Cortex of kidney (tissue), 1 donor: Measurements from ENCODE around the gene CLSTN2.

ENCODE experiments used
- DNase-seq: peaks from one replicate; lab custom pipeline; 2025; lab: John Stamatoyannopoulos, UW

The CLSTN2 gene

DNA sequence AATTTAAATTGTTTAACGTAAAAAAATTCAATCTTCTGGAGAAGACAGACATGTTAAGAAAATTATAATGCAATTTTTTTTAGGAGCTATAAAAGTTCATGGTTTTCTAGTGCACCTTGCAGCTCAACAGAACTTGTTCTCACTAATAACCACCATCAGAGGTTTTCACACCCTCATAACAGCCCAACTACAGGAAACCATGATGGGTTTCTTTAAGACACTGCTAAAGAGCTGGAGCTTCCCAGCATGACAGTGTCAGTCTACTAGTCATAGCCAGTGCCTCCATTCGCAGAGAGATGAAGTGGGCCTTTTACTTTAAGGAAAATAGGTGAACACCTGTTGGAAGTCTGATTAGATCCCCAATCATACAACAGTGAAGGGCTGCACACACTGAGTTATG is 518.8 kb downstream of the CLSTN2 start:
- DNase-seq = no peak

GRCh38 chr3:140455521-140456214 is 520.7 kb downstream of the CLSTN2 start:
- DNase-seq = no peak

GRCh38 chr3:140456974-140457373 is 522.0 kb downstream of the CLSTN2 start:
- DNase-seq = no peak

DNA sequence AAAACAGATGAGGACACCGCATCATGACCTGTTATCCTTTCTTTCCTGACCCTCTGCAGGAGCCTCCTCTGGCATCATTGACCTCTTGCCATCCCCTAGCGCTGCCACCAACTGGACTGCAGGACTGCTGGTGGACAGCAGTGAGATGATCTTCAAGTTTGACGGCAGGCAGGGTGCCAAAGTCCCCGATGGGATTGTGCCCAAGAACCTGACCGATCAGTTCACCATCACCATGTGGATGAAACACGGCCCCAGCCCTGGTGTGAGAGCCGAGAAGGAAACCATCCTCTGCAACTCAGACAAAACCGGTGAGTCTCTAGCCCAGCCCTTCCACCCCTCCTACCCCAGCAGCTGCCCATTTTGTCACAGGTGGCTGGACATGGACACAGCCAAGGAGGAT is 524.5 kb downstream of the CLSTN2 start:
- no peak for DNase-seq

DNA sequence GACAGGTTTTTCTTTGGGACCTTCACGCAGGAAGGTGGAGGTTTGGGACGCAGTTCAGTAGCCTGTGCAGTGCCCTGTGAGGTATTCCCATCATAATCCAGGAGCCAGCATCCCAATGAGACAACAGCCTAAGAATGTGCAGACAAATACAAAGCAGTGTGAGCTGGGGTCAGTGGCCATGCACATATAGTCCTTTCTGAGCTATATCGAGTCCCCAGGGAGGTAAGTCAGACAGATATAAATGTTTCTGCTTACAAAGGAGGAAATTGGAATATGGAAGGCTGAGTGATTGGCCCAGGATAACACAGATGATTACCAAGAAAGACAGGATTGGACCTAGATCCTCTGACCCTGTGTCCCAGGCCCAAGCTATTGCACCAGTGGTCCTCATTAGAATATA is 526.3 kb downstream of the CLSTN2 start:
- DNase-seq = no peak

GRCh38 chr3:140463355-140463754 is 528.4 kb downstream of the CLSTN2 start:
- DNase-seq = no peak

GRCh38 chr3:140465988-140466387 is 531.0 kb downstream of the CLSTN2 start:
- no peak for DNase-seq

- DNase-seq = no peak
These were observed 531.5 kb downstream of the CLSTN2 start for GRCh38 chr3:140466535-140466934.

DNA sequence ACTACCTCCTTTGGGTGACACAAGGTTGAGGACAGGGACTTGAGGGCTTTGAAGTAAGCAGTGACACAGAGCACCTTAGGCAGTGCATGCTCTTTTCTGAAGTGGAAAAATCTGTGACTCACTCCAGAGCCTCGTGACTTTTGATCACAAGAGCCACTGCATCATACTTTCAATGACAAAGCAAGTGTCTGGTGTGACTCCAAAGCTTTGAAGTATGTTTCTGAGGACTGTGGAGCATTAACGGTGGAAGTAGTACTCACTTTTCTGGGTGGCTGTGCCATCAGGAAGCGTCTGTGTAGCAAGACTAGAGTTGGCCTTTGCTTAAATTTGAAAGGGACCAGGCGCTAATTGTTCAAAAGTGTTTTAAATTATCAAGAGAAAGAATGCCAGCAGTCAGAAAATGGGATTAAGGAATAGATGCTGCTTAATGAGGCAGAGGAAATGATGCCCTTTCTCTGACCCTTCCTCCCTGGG is 532.2 kb downstream of the CLSTN2 start:
- no peak for DNase-seq

GRCh38 chr3:140467796-140468315 is 532.9 kb downstream of the CLSTN2 start:
- no peak for DNase-seq

DNA sequence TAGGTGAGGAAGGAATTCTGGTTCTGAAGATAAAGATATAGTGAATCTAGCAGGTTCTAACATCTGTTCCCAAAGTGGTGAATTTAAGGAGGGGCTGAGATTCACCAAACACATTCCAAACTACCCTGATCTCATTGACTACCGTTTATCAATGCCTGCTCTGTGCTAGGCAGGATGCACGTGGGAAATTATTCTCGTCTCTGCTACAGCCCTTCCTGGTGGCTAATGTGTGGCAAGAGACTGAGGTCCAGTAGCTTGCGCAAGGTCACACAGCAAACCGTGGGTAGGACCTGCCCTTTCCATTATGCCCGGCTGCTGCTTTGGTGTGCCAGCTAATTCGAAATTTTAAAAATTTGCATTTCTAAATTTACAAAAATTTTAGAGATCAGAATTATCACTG is 533.4 kb downstream of the CLSTN2 start:
- DNase-seq = no peak

GRCh38 chr3:140469491-140469890 is 534.5 kb downstream of the CLSTN2 start:
- DNase-seq = no peak

DNA sequence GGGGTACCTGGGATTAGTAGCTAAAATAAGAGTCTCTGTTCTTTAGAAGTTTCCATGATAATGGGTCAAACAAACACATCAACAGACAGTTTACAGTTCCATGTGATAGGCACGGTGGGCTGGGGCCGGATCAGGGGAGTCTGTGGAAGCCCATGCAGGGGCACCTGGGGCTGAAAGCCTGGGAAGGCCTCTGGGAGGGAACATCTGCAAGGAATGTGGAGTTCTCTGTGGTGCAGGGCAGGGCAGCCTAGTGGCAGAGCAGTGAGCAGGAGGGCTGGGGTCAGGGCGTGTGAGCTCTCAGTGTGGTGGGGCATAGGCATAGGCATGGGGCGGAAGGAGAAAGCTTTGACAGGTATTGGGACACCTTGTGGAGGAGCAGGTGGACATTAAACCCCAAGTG is 535.2 kb downstream of the CLSTN2 start:
- no peak for DNase-seq

DNA sequence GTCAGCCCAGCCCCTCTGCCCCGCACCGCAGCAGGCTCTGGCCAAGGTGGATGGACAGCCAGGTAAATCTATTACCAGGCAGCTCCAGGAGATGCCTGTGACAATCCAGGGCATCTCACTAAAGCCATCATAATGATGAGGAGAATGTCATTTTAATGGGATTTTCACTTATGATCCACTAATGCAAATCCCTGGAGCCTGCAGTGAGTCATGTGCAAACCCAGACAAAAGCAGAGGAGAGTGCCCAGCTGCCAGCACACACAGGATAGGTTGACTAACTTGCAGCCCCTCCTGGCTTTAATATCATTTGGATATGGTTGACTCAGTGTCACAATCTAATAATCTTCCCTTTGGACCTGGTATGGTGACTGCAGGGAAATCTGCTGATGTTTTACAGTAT is 536.0 kb downstream of the CLSTN2 start:
- no peak for DNase-seq

- no peak for DNase-seq
These were observed 537.5 kb downstream of the CLSTN2 start for GRCh38 chr3:140472306-140473020.

DNA sequence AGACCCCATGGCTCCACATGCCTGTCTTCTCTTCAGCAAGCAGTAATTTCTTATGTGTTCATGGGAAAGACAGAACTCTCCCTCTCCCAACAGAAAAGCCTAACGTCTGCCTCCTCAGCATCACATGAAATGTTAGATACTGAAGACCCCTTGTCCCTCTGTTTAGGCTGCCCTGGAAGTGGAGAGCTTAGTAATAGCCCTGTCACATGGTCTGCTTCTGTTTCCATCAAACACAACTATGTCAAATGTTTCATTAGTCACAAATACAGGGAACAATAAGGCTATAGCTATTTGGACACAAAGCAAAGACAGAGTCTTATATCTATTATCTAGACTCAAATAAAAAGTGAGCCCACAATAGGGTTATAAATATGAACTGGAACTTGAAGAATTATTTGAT is 552.6 kb downstream of the CLSTN2 start:
- DNase-seq = no peak

DNA sequence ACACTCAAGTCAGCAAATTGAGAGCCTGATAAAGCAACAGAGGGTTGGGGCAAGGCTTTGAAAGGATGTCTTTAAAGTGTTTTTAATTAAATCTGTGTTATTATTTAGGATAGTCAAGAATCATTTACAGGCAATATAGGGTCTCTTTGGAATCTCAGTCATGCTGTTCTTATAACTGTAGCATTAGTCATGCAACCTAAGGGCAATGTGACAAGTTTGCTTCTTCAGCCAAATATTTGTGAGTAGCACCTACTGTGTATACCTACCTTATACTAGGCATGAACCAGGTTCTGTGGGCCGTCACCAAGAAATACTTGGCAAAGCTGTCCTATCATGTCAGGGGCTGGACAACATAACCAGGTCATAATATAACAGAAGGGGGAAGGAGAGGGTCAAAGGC is 558.3 kb downstream of the CLSTN2 start:
- no peak for DNase-seq

DNA sequence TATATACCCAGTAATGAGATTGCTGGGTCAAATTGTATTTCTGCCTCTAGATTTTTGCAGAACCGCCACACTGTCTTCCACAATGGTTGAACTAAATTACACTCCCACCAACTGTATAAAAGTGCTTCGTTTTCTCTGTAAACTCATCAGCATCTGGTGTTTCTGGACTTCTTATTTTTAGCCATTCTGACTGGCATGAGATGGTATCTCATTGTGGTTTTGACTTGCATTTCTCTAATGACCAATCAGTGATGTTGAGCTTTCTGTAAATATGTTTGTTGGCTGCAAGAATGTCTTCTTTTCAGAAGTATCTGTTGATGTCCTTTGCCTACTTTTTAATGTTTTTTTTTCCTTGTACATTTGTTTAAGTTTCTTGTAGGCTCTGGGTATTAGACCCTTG is 560.0 kb downstream of the CLSTN2 start:
- no peak for DNase-seq

DNA sequence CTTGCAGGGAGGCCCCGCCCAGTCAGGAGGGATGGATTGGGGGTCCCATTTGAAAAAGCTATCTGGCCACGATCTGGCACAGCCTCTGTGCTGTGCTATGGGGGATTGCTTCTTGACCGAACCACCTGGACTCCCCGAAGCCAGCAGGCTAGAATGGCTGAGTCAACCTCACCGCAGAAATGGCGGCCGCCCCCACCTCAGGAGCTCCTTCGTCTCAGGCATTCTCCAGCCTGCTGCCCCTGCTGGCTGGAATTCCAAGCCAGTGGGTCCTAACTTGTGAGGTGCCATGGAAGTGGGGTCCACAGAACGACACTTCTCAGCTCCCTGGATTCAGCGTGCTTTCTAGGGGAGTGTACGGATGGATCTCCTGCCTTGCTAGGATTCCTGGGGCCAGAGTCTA is 562.3 kb downstream of the CLSTN2 start:
- DNase-seq = no peak

DNA sequence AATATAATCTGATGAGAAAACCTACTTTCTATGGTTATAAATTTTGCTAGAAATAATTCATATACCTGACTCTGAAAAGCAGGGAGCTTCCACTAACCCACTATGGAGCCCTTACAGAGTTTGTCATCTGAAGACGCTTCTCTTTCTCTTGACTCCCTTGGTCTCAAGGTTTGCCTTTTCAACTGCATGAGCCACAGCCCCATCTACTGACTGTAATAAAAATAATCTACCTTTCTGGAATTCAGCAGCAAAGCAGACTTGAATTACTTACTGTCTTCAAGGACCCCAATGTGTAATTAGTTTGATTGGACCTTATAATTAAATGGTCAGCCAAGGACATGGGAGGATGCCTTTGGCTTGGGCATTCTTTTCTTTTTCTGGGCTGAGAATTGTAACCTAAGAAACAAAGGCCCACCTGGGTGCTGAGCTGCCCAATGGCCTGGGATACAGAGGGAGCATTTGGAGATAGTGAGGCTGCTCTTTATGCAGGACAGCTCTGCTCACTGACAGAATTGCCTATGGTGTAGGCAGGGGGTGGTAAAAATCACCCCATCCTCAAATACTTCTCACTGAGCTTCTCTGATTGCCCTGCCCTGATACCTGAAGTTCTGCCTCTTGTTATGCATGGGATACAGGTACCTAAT is 564.3 kb downstream of the CLSTN2 start:
- no peak for DNase-seq

DNA sequence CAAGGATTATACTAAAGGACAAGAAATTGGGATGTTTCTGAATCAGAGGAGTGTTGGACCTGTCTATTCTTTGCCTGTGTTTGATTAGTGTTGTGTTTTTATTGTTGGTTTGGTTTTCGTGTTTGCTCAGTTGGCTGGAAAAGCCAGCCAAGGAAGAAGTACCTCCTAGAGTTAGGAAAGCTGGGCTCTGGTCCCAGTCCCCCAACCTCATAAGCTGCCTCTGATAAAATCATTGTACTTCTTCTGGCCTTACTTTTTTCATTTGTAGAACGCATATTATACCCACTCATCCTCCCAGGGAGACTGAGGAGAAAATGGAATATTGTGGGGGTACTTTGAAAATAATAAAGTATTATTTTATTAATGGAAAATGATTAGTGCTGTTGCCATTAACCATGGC is 565.5 kb downstream of the CLSTN2 start:
- no peak for DNase-seq

GRCh38 chr3:140501061-140501769 is 566.2 kb downstream of the CLSTN2 start:
- DNase-seq = no peak
